G401.6 (cell line): ENCODE results near the gene P2RX5.
A peak's percentile ranks its signal among the peaks of the same experiment; 100 is the strongest.

Experiments
- FAIRE-seq: peaks from 2 replicates; lab custom pipeline; 2012; peaks lifted over from hg19 to GRCh38; lab: Jason Lieb, UNC

Gene P2RX5

DNA sequence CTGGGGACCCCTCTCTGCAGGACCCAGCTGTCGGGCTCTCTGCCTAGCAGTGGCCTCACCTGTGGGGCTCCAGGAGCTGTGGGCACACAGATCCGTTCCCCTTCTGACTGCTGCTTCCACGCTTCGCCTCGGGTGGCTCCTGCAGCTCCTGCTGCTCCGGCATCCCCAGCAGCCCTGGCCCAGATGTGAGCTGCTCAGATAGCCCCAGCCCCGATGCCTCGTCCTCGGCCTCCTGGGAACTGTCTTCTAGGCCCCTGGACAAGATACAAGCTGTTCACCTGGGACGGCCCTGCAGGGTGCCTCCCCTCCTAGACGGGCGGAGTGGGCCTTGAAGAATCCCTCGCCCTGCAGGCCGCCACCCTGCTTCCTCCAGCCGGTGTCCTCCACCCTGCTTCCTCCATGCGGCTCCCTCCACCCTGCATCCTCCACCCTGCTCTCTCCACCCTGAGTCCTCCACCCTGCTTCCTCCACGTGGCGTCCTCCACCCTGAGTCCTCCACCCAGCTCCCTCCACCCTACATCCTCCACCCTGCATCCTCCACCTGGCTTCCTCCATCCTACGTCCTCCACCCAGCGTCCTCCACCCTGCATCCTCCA, 16.3 kb downstream of the P2RX5 start:
- no peak for FAIRE-seq

DNA sequence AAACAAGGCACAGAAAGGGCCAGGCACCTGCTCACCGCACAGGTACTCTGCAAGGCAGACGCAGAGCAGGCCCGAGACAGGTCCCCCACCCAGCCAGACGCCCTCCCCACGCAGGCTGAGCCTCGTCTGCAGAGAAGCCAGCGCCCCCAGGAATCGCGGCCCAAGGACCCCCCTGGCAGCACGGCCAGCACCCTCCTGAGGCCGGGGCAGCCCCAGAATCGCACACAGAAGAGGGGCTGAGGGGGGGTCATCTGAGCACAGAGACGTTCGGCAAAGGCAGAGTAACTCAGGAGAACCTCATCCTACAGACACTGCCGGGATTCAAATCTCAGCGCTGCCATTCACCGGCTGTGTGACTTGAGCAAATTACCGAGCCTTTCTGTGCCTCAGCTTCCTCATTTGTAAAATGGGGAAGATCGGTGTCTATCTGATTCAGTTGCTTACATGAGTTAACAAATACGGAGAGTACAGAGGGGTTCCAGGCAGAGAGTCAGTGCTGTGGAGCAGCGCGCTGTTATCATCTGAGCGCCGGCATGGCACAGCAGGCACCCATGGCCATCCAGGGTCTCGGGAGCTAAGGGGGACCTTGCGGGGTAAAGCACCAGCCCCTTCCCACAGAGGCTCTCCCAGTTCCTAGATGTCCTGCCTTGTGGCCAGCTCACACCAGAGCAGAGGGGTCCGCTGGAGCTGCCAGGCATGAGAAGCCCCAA, 17.0 kb downstream of the P2RX5 start:
- FAIRE-seq: no peak

- FAIRE-seq: no peak
These were observed 17.7 kb downstream of the P2RX5 start for GRCh38 chr17:3678095-3678820.

GRCh38 chr17:3675886-3676285, 20.1 kb downstream of the P2RX5 start:
- FAIRE-seq: no peak

DNA sequence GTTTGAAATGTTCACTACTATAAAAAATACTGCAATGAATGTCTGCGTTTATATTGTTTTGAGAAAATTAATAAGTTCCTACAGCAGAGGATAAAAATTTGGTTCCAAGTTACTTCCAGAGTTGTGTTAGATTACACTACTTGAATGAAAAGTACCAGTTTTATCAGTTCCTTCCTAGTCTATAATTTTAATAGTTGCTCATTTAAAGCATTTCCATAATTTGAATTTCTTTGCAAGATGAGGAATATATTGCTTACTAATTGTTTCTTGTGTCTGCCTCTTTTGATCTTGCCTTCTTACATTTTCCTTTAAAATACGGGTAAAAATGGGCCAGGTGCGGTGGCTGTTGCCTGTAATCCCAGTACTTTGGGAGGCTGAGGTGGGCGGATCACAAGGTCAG, 23.4 kb downstream of the P2RX5 start:
- FAIRE-seq: no peak

GRCh38 chr17:3669548-3669947, 26.4 kb downstream of the P2RX5 start:
- no peak for FAIRE-seq

GRCh38 chr17:3669085-3669347, 26.9 kb downstream of the P2RX5 start:
- FAIRE-seq: no peak

DNA sequence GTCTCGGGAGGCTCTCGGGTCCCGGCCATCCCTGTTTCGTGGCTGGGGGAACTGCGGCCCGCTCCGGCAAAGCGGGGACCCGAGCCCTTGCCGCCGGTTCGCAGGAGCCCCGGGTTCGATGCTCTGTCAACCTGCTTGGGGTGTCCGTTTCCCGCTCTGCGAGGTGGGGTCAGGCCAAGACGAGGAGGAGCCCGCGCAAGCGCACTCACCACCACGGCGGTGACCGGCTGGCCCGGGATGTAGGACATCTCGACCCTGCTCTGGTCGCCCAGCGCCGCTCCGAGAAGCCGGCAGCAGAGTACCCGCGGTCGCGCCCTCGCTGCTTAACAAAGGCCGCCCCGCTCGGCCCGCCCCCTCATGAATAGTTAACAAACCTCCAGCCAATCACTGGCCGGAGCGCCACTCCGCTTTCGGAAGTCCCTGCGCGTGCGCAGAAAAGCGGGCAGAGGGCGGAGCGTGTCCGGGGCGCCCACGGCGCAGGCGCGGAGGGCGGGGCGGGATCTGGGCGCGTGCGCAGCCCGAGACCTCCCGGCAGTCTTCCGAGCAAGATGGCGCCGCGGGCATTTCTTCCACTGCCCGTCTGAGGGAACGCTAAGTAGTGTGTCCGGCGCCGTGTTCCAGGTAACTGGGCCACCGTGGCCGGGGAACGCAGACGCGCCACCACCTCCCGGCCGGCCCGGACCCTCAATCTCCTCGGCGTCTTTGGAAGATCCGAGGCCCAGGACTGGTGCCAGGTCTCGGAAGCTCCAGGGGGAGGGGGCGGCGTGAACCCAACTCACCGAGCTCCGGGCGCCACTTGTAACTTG, 27.5 kb downstream of the P2RX5 start, which contains the start of the genes EMC6 and TAX1BP3:
Gene EMC6, plus strand, starts transcription at position 534 of the 806 bp plus-strand sequence. CDS start 335 bp downstream, outside the sequence.
Gene TAX1BP3, minus strand, starts transcription at position 300 of the 806 bp plus-strand sequence. Its CDS starts 52 bp downstream, at position 248.
- FAIRE-seq: peak; percentile 96

- FAIRE-seq: peak; percentile 46
These were observed 28.3 kb downstream of the P2RX5 start for GRCh38 chr17:3667366-3668278.

- FAIRE-seq: no peak
These were observed 29.4 kb downstream of the P2RX5 start for GRCh38 chr17:3666516-3666915.

- FAIRE-seq: no peak
These were observed 30.1 kb downstream of the P2RX5 start for GRCh38 chr17:3665834-3666233.

DNA sequence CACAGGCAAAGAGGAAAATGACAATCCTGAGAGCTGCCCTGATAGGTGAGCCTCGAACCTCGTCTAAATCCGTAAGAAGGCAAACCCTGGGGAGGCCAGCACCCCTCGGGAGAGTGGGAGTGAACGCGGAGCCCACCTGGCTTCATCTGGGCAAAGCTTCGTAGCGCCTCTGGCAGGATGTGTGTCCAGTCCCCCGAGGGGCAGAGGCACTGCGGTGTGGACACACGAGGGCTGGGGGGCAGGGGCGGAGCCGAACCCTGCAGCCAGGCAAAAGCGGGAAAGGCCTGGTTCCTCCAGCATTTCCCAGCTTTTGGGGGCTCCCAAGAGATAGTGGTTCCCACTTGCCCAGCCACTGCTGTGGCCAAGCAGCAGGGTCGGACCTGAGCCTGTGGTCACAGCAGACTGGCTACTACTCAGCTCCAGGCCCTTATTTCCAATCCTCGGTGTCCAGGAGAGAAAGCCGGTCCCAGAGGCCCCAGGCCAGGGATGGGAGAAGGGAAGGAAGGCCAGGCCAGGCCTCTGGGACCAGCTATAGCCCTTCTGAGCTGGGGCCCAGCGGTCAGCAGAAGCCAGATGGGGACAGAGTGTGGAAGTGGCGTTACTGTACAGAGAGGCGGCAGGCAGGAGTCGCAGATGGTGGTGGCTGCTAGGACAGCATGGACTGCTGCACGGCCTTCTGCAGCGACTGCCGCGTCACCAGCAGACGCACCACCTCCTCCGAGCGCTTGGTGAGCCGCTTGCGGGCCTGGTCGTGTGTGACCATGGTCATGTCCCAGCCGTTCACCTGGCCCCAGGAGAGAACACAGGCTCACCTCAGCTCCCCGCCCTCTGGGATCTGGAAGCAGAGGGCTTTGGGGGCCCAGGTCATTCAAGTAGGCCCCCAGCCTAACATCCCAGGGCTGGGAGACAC, 32.6 kb downstream of the P2RX5 start:
- FAIRE-seq: no peak

DNA sequence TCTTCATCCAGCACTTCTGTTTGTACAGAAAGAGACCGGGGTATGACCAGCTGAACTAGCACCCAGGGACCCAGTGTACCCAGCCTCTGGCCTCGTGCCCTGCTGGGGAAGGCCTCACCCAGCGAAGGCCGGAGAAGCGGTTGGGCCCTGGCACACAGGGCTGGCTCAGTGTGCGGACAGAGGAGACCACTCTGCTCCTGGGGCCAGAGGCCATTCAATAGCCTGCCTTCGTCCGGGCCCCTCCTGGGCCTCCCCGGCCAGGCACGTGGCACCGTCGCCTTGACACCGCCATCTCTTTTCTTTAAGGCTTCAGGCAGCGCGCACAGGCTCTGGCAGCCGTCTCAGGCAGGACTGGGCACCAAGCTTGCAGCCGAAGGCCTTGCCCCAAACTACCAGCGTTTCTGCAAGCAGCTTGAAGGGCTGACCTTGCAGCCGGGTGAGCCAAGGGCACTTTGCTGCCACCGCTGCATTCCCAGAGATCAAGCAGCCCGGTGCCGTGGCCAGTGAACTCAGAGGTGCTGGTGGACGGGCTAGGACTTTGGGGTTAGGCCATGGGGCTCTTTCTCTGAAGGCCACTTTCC, 35.6 kb downstream of the P2RX5 start:
- FAIRE-seq: no peak

- no peak for FAIRE-seq
These were observed 36.3 kb downstream of the P2RX5 start for GRCh38 chr17:3659541-3660111.

GRCh38 chr17:3658784-3659449, 37.0 kb downstream of the P2RX5 start:
- FAIRE-seq: no peak

- FAIRE-seq: no peak
These were observed 37.8 kb downstream of the P2RX5 start for GRCh38 chr17:3657874-3658783.

GRCh38 chr17:3657588-3657869, 38.4 kb downstream of the P2RX5 start:
- no peak for FAIRE-seq
